HFF-Myc (cell line): ENCODE data around the gene SOCS1.

Experiments used
- DNase-seq: peaks from one replicate; pipeline ENCODE4 v3.0.0-alpha.2; 2011; ENCODE audit warnings: low read depth; ENCODE audit errors: extremely low read depth
- H3K4me3 ChIP-seq: replicated peaks from 2 replicates; pipeline ENCODE4 v1.5.1; 2011; ENCODE audit warnings: low read depth, mild to moderate bottlenecking, control low read depth, low read length
- CTCF ChIP-seq: IDR thresholded peaks from 2 replicates; pipeline ENCODE4 v1.5.1; 2012; ENCODE audit warnings: mild to moderate bottlenecking, low read depth, low read length, control low read depth; ENCODE audit errors: missing control alignments

The SOCS1 gene

GRCh38 chr16:11265124-11265523 is 9.1 kb upstream of the SOCS1 start:
- no peak overlapping the region for H3K4me3 ChIP-seq
- TF ChIP-seq CTCF: no peak
- no peak for DNase-seq

- H3K4me3 ChIP-seq: no peak overlapping the region
- TF ChIP-seq CTCF: no peak
- DNase-seq: no peak
Observed at GRCh38 chr16:11264155-11264832, 8.3 kb upstream of the SOCS1 start.

- no peak for TF ChIP-seq CTCF
- no peak for DNase-seq
- no peak overlapping the region for H3K4me3 ChIP-seq
Observed at GRCh38 chr16:11263737-11264136, 7.7 kb upstream of the SOCS1 start.

GRCh38 chr16:11262915-11263314 is 6.9 kb upstream of the SOCS1 start:
- TF ChIP-seq CTCF: no peak
- no peak for DNase-seq
- H3K4me3 ChIP-seq: no peak overlapping the region

- TF ChIP-seq CTCF: no peak
- no peak overlapping the region for H3K4me3 ChIP-seq
- no peak for DNase-seq
Observed at GRCh38 chr16:11260596-11260966, 4.6 kb upstream of the SOCS1 start.

- no peak for TF ChIP-seq CTCF
- no peak overlapping the region for H3K4me3 ChIP-seq
- DNase-seq: no peak
Observed at GRCh38 chr16:11259655-11260595, 3.9 kb upstream of the SOCS1 start.
